Hepatocyte (in vitro differentiated cells): ENCODE results near the gene MACF1.

Experiments
- EZH2phosphoT487 ChIP-seq: fragments of 200-600 bp; sonication (generic); IDR thresholded peaks from one replicate; pipeline ENCODE4 v1.6.1; 2018; ENCODE audit warnings: antibody characterized with exemption, mild to moderate bottlenecking, low read depth, moderate library complexity; ENCODE audit not compliant: unreplicated experiment, severe bottlenecking
- TF ChIP-seq, protein P1 (sequence below): fragments of 200-600 bp; sonication (generic); IDR thresholded peaks from 2 replicates; pipeline ENCODE4 v1.5.1; 2016; ENCODE audit warnings: antibody characterized with exemption, mild to moderate bottlenecking; ENCODE audit not compliant: poor library complexity

DNA sequence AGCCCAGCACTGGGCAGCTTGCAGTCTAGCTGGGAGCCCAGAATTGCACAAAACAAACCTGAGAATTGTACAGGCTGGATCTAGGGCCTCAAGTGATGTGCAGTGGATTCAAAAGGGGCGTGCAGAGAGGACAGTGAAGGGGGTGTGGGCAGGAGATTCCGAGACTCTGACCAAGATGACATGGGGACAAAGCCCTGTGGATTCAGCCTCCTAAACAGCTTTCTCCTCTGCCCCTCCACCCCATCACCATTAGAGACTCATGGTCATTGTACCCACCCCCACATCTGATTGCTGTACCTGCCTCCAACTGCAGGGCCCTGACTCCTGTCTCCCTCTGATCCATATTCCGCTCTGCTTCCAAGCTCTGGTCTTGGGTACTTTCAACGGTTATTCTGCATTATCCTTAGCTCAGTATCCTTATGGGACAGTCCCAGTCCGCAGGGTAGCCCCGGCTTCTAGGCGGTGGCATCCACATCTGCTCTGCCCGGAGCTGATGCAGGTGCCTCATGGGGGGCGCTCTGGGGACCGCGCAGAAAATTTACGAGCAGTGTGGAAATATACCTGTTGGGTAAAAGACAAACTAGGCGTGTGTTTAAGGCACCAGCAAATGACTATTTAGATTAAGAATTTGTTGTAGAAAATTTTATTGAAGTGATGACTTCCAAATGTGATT, 285.2 kb downstream of the MACF1 start:
- TF ChIP-seq, protein P1, sequence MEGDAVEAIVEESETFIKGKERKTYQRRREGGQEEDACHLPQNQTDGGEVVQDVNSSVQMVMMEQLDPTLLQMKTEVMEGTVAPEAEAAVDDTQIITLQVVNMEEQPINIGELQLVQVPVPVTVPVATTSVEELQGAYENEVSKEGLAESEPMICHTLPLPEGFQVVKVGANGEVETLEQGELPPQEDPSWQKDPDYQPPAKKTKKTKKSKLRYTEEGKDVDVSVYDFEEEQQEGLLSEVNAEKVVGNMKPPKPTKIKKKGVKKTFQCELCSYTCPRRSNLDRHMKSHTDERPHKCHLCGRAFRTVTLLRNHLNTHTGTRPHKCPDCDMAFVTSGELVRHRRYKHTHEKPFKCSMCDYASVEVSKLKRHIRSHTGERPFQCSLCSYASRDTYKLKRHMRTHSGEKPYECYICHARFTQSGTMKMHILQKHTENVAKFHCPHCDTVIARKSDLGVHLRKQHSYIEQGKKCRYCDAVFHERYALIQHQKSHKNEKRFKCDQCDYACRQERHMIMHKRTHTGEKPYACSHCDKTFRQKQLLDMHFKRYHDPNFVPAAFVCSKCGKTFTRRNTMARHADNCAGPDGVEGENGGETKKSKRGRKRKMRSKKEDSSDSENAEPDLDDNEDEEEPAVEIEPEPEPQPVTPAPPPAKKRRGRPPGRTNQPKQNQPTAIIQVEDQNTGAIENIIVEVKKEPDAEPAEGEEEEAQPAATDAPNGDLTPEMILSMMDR, result no peak
- TF ChIP-seq EZH2phosphoT487, result no peak
